IPS DF 19.7 (cell line): ENCODE results near the gene PER2.
A peak's percentile ranks its signal among the peaks of the same experiment; 100 is the strongest.
"Not testable (repeated sequence)": the region's sequence is repeated elsewhere in the genome, so short reads cannot be mapped to it uniquely, and the experiment has no call there.

Experiments
- DNase-seq: peaks from one replicate; pipeline ENCODE4 v3.0.0-alpha.2; 2013; ENCODE audit warnings: low read depth, low spot score

Gene PER2

GRCh38 chr2:238287737-238288649 is at the start of gene PER2:
PER2 (minus strand) TSS chr2:238288610; CDS start chr2:238277936, 10,674 bp downstream.
- no peak for DNase-seq

GRCh38 chr2:238337846-238338245 is 49.4 kb upstream of the PER2 start:
- no peak for DNase-seq

GRCh38 chr2:238336793-238337444 is 48.5 kb upstream of the PER2 start:
- DNase-seq: no peak

GRCh38 chr2:238336151-238336550 is 47.7 kb upstream of the PER2 start:
- no peak for DNase-seq

GRCh38 chr2:238335591-238335990 is 47.2 kb upstream of the PER2 start:
- not testable (repeated sequence) for DNase-seq

- no peak for DNase-seq
Measured at GRCh38 chr2:238334885-238335284, 46.5 kb upstream of the PER2 start.

GRCh38 chr2:238331916-238332315 is 43.5 kb upstream of the PER2 start:
- DNase-seq: no peak

GRCh38 chr2:238330391-238330790 is 42.0 kb upstream of the PER2 start:
- no peak for DNase-seq

GRCh38 chr2:238327751-238328150 is 39.3 kb upstream of the PER2 start:
- DNase-seq: no peak

GRCh38 chr2:238326801-238327365 is 38.5 kb upstream of the PER2 start:
- no peak for DNase-seq

GRCh38 chr2:238325694-238326093 is 37.3 kb upstream of the PER2 start:
- DNase-seq: no peak

GRCh38 chr2:238324248-238324647 is 35.8 kb upstream of the PER2 start:
- not testable (repeated sequence) for DNase-seq

GRCh38 chr2:238322001-238322411 is 33.6 kb upstream of the PER2 start:
- no peak for DNase-seq

- no peak for DNase-seq
Measured at GRCh38 chr2:238321467-238321866, 33.1 kb upstream of the PER2 start.

- DNase-seq: no peak
Measured at GRCh38 chr2:238320648-238321281, 32.4 kb upstream of the PER2 start.

GRCh38 chr2:238320246-238320647 is 31.8 kb upstream of the PER2 start, which contains the start of gene TRAF3IP1:
TRAF3IP1 (plus strand) TSS chr2:238320518; CDS start chr2:238320663, 145 bp downstream.
- DNase-seq: peak; percentile 28

- no peak for DNase-seq
Measured at GRCh38 chr2:238315031-238315595, 26.7 kb upstream of the PER2 start.

- no peak for DNase-seq
Measured at GRCh38 chr2:238314576-238314975, 26.2 kb upstream of the PER2 start.

- no peak for DNase-seq
Measured at GRCh38 chr2:238313991-238314350, 25.6 kb upstream of the PER2 start.

GRCh38 chr2:238313289-238313990 is 25.0 kb upstream of the PER2 start:
- no peak for DNase-seq

GRCh38 chr2:238310721-238311120 is 22.3 kb upstream of the PER2 start:
- not testable (repeated sequence) for DNase-seq
